B cell (primary cell): ENCODE results near the gene ARL6IP4. TPM values are rescaled to one million over a fixed set of nuclear protein-coding genes. Genes with fewer than 3 reads are reported as not detected.

Experiments used
- ATAC-seq: fragments of 200-7000 bp; cut with Tn5 transposase; one replicate; pipeline ENCODE4 v1.10.0; 2021; ENCODE audit warnings: low read depth, mild to moderate bottlenecking, moderate number of reproducible peaks, moderate library complexity
- CTCF ChIA-PET: fragments of 350-600 bp; sonication (Branson Sonifier 250); formaldehyde crosslinking; loops from one replicate; lab custom pipeline; 2021; ENCODE audit warnings: antibody characterized with exemption, inconsistent platforms; lab: Charles Lee
- POLR2A ChIA-PET: fragments of 350-600 bp; sonication (Branson Sonifier 250); formaldehyde crosslinking; loops from one replicate; lab custom pipeline; 2021; ENCODE audit warnings: antibody characterized with exemption; lab: Charles Lee
- DNase-seq: peaks from one replicate; pipeline ENCODE4 v3.0.0; 2013
- H2AFZ ChIP-seq: 2 replicates; pipeline ENCODE4 v1.6.1; 2012; ENCODE audit warnings: mild to moderate bottlenecking, low read depth, low read length; ENCODE audit not compliant: insufficient read depth, poor library complexity, severe bottlenecking
- H3K27ac ChIP-seq, 2 donors: 1 replicate in 1 of 2; 2 replicates in 1 of 2; pipeline ENCODE4 v1.5.1; 2012 to 2013; ENCODE audit warnings: low read length in 2 of 2, mild to moderate bottlenecking in 2 of 2, moderate library complexity in 1 of 2
- H3K27me3 ChIP-seq, 4 experiments: fragments of 200-600 bp in 1 of 4; sonication (generic) in 1 of 4; replicated peaks in 1 of 4; 1 replicate in 2 of 4; 2 replicates in 2 of 4; pipeline versions ENCODE4 v1.6.1 to v1.7.0; 2013 to 2016; ENCODE audit warnings: low read length in 3 of 4, mild to moderate bottlenecking in 2 of 4, mixed read lengths in 1 of 4, moderate library complexity in 1 of 4; ENCODE audit not compliant: insufficient read depth in 4 of 4, control insufficient read depth in 3 of 4; ENCODE audit errors: control extremely low read depth in 1 of 4
- H3K36me3 ChIP-seq, 2 experiments: replicated peaks in 1 of 2; 1 replicate in 1 of 2; 2 replicates in 1 of 2; pipeline versions ENCODE4 v1.6.1 to v1.7.1; 2013; ENCODE audit warnings: low read length in 1 of 2; ENCODE audit not compliant: insufficient read depth in 2 of 2, control insufficient read depth in 1 of 2; ENCODE audit errors: control extremely low read depth in 1 of 2, extremely low read depth in 1 of 2
- H3K4me1 ChIP-seq, 2 donors: fragments of 200-600 bp in 1 of 2; sonication (generic) in 1 of 2; 1 replicate in 1 of 2; 2 replicates in 1 of 2; pipeline versions ENCODE4 v1.5.1 to v1.6.1; 2013 to 2017; ENCODE audit warnings: low read length in 2 of 2; ENCODE audit not compliant: control insufficient read depth in 2 of 2, insufficient read depth in 2 of 2
- H3K4me2 ChIP-seq: replicated peaks from 2 replicates; pipeline ENCODE3; 2012; ENCODE audit warnings: mild to moderate bottlenecking, low read depth, low read length; ENCODE audit not compliant: poor library complexity, severe bottlenecking
- H3K4me3 ChIP-seq, 5 experiments: fragments of 200-600 bp in 1 of 5; sonication (generic) in 1 of 5; 1 replicate in 3 of 5; 2 replicates in 2 of 5; pipeline versions ENCODE4 v1.5.1 to v1.7.0; 2011 to 2016; ENCODE audit warnings: low read length in 4 of 5, mild to moderate bottlenecking in 4 of 5, low read depth in 2 of 5, control low read depth in 1 of 5, moderate library complexity in 1 of 5; ENCODE audit not compliant: insufficient read depth in 1 of 5; ENCODE audit errors: control extremely low read depth in 1 of 5, extremely low read depth in 1 of 5
- H3K79me2 ChIP-seq: fragments of 200-600 bp; sonication (generic); one replicate; pipeline ENCODE4 v1.6.0; 2016; ENCODE audit warnings: low read length; ENCODE audit not compliant: control insufficient read depth, insufficient read depth
- H3K9ac ChIP-seq: fragments of 200-600 bp; sonication (generic); 2 replicates; pipeline ENCODE4 v1.6.1; 2017; ENCODE audit warnings: mild to moderate bottlenecking, low read length, moderate library complexity
- H3K9me3 ChIP-seq, 3 donors: one replicate each; pipeline versions ENCODE4 v1.6.1 to v1.7.1; 2013; ENCODE audit warnings: low read length in 2 of 3; ENCODE audit not compliant: control insufficient read depth in 2 of 3, insufficient read depth in 1 of 3; ENCODE audit errors: control extremely low read depth in 1 of 3
- H4K20me1 ChIP-seq: 2 replicates; pipeline ENCODE4 v1.6.0; 2012; ENCODE audit warnings: mild to moderate bottlenecking, low read length; ENCODE audit not compliant: insufficient read depth, control insufficient read depth, poor library complexity, severe bottlenecking
- H3K27ac Mint-ChIP-seq: one replicate; pipeline ENCODE4 v1.8.0; 2021; ENCODE audit warnings: mixed read lengths
- H3K27me3 Mint-ChIP-seq: one replicate; pipeline ENCODE4 v1.8.0; 2021; ENCODE audit warnings: mixed read lengths
- H3K4me1 Mint-ChIP-seq: one replicate; pipeline ENCODE4 v1.8.0; 2021; ENCODE audit warnings: mixed read lengths
- H3K4me3 Mint-ChIP-seq: one replicate; pipeline ENCODE4 v1.8.0; 2021; ENCODE audit warnings: mixed read lengths
- H3K9me3 Mint-ChIP-seq: one replicate; pipeline ENCODE4 v1.8.0; 2022; ENCODE audit warnings: mixed read lengths; ENCODE audit not compliant: insufficient read depth
- EZH2 ChIP-seq: IDR thresholded peaks from 2 replicates; pipeline ENCODE4 v1.6.1; 2012; ENCODE audit warnings: borderline replicate concordance, low read depth, mild to moderate bottlenecking, moderate library complexity, low read length; ENCODE audit not compliant: insufficient read depth, poor library complexity, severe bottlenecking
- WGBS: methylation state at CpG from one replicate; pipeline ENCODE4 v1.1.5; 2013; ENCODE audit warnings: missing lambda C conversion rate; ENCODE audit not compliant: insufficient coverage; 5-methylcytosine and 5-hydroxymethylcytosine counted together
- intact Hi-C: fragments of 100-400 bp; cut with micrococcal nuclease; formaldehyde crosslinking; loops from one replicate; pipeline ENCODE4 v1.10.0; 2022
- polyA plus RNA-seq: library from polyadenylated mRNA; depleted of rRNA; stranded (reverse); fragments of >200 nt; gene quantifications from 2 replicates; pipeline ENCODE4 v1.2.3, GENCODE V29; 2012
- total RNA-seq, 2 donors: library from RNA; stranded (reverse); fragments of 120-200 nt in 1 of 2; gene quantifications; 1 replicate in 1 of 2; 2 replicates in 1 of 2; pipeline versions ENCODE4 v1.2.3 to v1.2.4, GENCODE V29; 2013 to 2022
- TF ChIP-seq, protein P1 (sequence below): fragments of 200-600 bp; IDR thresholded peaks from one replicate; pipeline ENCODE4 v1.8.0; 2022; ENCODE audit warnings: antibody characterized with exemption, mild to moderate bottlenecking

The ARL6IP4 gene
- total and polyA plus RNA-seq, 2 donors (not counting 1 experiment from before 2014, with no cell fraction given), result 165 to 274 TPM

DNA sequence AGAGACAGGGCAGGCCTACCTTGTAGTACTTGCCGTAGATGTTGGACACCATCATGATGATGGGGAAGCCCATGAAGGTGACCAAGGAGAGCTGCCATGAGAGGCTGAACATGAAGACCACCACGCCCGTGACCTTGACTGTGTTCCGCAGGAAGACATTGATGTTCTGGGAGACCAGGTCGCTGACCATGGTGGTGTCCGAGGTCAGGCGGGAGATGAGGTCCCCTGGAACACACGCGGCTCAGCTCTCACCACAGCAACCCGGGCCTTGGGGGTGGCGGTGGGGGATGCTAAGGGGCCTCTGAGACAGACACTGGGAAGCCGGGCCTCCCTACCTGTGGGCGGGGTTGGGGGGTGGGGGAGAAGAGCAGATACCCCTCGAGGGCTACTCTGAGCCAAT, 31.9 kb upstream of the ARL6IP4 start:
- WGBS, result 93% methylated on average over 8 of the region's 14 CpGs
- H3K4me2 ChIP-seq, result no peak overlapping the region
- Mint-ChIP-seq H3K4me3 (no peak overlapping the region), H3K4me1 (peaks cover 38% of the 10 kb centered on the region), H3K27ac (peak overlapping the region; percentile 41), H3K9me3 (no peaks in the 10 kb centered on the region), H3K27me3 (no peaks in the 10 kb centered on the region)
- H3K4me3 ChIP-seq, result no peak overlapping the region
- H3K4me1 ChIP-seq, result peaks cover 18 to 26% of the 10 kb centered on the region in 2 donors
- POLR2A ChIA-PET, result no interaction called here
- H3K9me3 ChIP-seq, result peaks cover 0 to 3% (median 0%) of the 10 kb centered on the region in 3 donors
- no peak overlapping the region for H2AFZ ChIP-seq
- CTCF ChIA-PET, result interaction anchor here (1.1 to 16.2 kb wide), 5 partner anchors 12 to 156 kb away, joined by 3 to 388 read pairs (median 86); no protein-coding TSS in a partner anchor
- no peaks in the 10 kb centered on the region for H3K36me3 ChIP-seq
- H3K27ac ChIP-seq, result no peak overlapping the region
- peaks cover 12% of the 10 kb centered on the region for H3K79me2 ChIP-seq
- no peak for TF ChIP-seq EZH2
- TF ChIP-seq, protein P1, sequence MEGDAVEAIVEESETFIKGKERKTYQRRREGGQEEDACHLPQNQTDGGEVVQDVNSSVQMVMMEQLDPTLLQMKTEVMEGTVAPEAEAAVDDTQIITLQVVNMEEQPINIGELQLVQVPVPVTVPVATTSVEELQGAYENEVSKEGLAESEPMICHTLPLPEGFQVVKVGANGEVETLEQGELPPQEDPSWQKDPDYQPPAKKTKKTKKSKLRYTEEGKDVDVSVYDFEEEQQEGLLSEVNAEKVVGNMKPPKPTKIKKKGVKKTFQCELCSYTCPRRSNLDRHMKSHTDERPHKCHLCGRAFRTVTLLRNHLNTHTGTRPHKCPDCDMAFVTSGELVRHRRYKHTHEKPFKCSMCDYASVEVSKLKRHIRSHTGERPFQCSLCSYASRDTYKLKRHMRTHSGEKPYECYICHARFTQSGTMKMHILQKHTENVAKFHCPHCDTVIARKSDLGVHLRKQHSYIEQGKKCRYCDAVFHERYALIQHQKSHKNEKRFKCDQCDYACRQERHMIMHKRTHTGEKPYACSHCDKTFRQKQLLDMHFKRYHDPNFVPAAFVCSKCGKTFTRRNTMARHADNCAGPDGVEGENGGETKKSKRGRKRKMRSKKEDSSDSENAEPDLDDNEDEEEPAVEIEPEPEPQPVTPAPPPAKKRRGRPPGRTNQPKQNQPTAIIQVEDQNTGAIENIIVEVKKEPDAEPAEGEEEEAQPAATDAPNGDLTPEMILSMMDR, result no peak
- intact Hi-C loops, result no loop called here
- no peak for ATAC-seq
- no peak for DNase-seq
- H3K27me3 ChIP-seq, result no peaks in the 10 kb centered on the region
- no peak overlapping the region for H3K9ac ChIP-seq
- H4K20me1 ChIP-seq, result no peaks in the 10 kb centered on the region

GRCh38 chr12:122949405-122949804, 31.1 kb upstream of the ARL6IP4 start:
- no peak for ATAC-seq
- Histone ChIP-seq H3K36me3 (no peaks in the 10 kb centered on the region), H3K9me3 (peaks cover 0 to 3% (median 0%) of the 10 kb centered on the region in 3 donors), H3K27me3 (no peaks in the 10 kb centered on the region), H3K4me2 (no peak overlapping the region), H3K9ac (no peak overlapping the region), H3K27ac (no peak overlapping the region), H2AFZ (no peak overlapping the region), H3K4me3 (no peak overlapping the region), H3K79me2 (peaks cover 12% of the 10 kb centered on the region), H3K4me1 (peaks cover 18 to 26% of the 10 kb centered on the region in 2 donors), H4K20me1 (no peaks in the 10 kb centered on the region)
- no peak for DNase-seq
- ChIA-PET CTCF (interaction anchor here (1.0 to 16.2 kb wide), 5 partner anchors 51 to 157 kb away, joined by 3 to 388 read pairs (median 86); no protein-coding TSS in a partner anchor), POLR2A (interaction anchor here (0.6 kb wide), 1 partner anchor 42 kb away, joined by 5 read pairs; no protein-coding TSS in a partner anchor)
- WGBS, result 98% methylated on average over 8 of the region's 8 CpGs
- no peaks in the 10 kb centered on the region for H3K9me3 Mint-ChIP-seq
- intact Hi-C loops, result no loop called here
- TF ChIP-seq EZH2, result no peak
- TF ChIP-seq, protein P1, result no peak
- H3K27ac Mint-ChIP-seq, result no peak overlapping the region
- no peak overlapping the region for H3K4me3 Mint-ChIP-seq
- peaks cover 35% of the 10 kb centered on the region for H3K4me1 Mint-ChIP-seq
- H3K27me3 Mint-ChIP-seq, result no peaks in the 10 kb centered on the region
